K562 (cell line): ENCODE data around the gene R3HDM1. TPM values are rescaled to one million over a fixed set of nuclear protein-coding genes. Genes with fewer than 3 reads are reported as not detected.

ENCODE experiments used
- ATAC-seq: fragments of 200-7000 bp; cut with Tn5 transposase; 3 replicates; pipeline ENCODE4 v1.9.1; 2020; ENCODE audit warnings: moderate library complexity
- BruUV-seq: library from RNA; stranded (reverse); fragments of 400-500 nt; replicated peaks from 2 replicates; lab custom pipeline; 2021; lab: Mats Ljungman, UMichigan
- CTCF ChIA-PET: fragments of 300-600 bp; formaldehyde crosslinking; extraction: SDS; loops from one replicate; lab custom pipeline; 2021; ENCODE audit warnings: low intra/inter-chr PET ratio; lab: Yijun Ruan, JAX
- POLR2A ChIA-PET: fragments of 300-600, 350-650 bp; sonication (Branson Sonifier 250); formaldehyde crosslinking; extraction: SDS; loops from one replicate; lab custom pipeline; 2021; ENCODE audit warnings: antibody characterized with exemption, inconsistent platforms; lab: Yijun Ruan, JAX
- DNase-seq, 4 experiments: peaks; one replicate each; pipeline versions ENCODE4 v3.0.0 to v3.0.0-alpha.2; 2011 to 2018; ENCODE audit warnings: low spot score in 3 of 4, mixed read lengths in 3 of 4; ENCODE audit errors: extremely low read depth in 1 of 4
- FAIRE-seq: peaks from 2 replicates; lab custom pipeline; 2011; peaks lifted over from hg19 to GRCh38; lab: Jason Lieb, UNC
- H2AFZ ChIP-seq: 2 replicates; pipeline ENCODE4 v1.6.0; 2011; ENCODE audit warnings: low read depth, low read length, control low read depth, inconsistent platforms
- H3K27ac ChIP-seq: fragments of 200-600 bp; 3 replicates; pipeline ENCODE4 v1.8.0; 2011; ENCODE audit warnings: low read depth, mild to moderate bottlenecking, control low read depth, inconsistent platforms, low read length, moderate library complexity, mixed read lengths; ENCODE audit errors: extremely low read depth
- H3K27me3 ChIP-seq, 2 experiments: fragments of 300-600 bp in 1 of 2; 2 replicates in 1 of 2; 3 replicates in 1 of 2; pipeline versions ENCODE4 v1.6.0 to v1.8.0; 2011; ENCODE audit warnings: inconsistent platforms in 2 of 2, low read length in 2 of 2, mild to moderate bottlenecking in 1 of 2, mixed read lengths in 1 of 2, moderate library complexity in 1 of 2; ENCODE audit not compliant: control insufficient read depth in 2 of 2, insufficient read depth in 2 of 2
- H3K36me3 ChIP-seq: fragments of 300-600 bp; 3 replicates; pipeline ENCODE4 v1.8.0; 2011; ENCODE audit warnings: mild to moderate bottlenecking, low read length, inconsistent platforms; ENCODE audit not compliant: control insufficient read depth, insufficient read depth
- H3K4me1 ChIP-seq, 2 experiments: fragments of 200-600 bp in 1 of 2; replicated peaks in 1 of 2; 2 replicates in 1 of 2; 3 replicates in 1 of 2; pipeline versions ENCODE4 v1.5.1 to v1.8.0; 2011; ENCODE audit warnings: inconsistent platforms in 2 of 2, low read length in 2 of 2, mild to moderate bottlenecking in 1 of 2, mixed read lengths in 1 of 2, moderate library complexity in 1 of 2; ENCODE audit not compliant: control insufficient read depth in 2 of 2, insufficient read depth in 2 of 2
- H3K4me2 ChIP-seq: 2 replicates; pipeline ENCODE4 v1.6.1; 2011; ENCODE audit warnings: low read length, control low read depth, inconsistent platforms, mixed read lengths; ENCODE audit not compliant: insufficient read depth
- H3K4me3 ChIP-seq: fragments of 200-600 bp; sonication (generic), shearing (Covaris generic); 2 replicates; pipeline ENCODE4 v1.5.1; 2016; ENCODE audit warnings: control low read depth, inconsistent platforms
- H3K79me2 ChIP-seq: fragments of 200-600 bp; 3 replicates; pipeline ENCODE4 v1.8.0; 2011; ENCODE audit warnings: low read length, inconsistent platforms; ENCODE audit not compliant: control insufficient read depth, insufficient read depth
- H3K9ac ChIP-seq, 2 experiments: 2 replicates each; pipeline versions ENCODE4 v1.6.0 to v1.6.1; 2011; ENCODE audit warnings: low read depth in 2 of 2, low read length in 2 of 2, control low read depth in 1 of 2, inconsistent platforms in 1 of 2, mild to moderate bottlenecking in 1 of 2, mixed read lengths in 1 of 2; ENCODE audit not compliant: insufficient read depth in 1 of 2
- H3K9me1 ChIP-seq: one replicate; pipeline ENCODE4 v1.6.0; 2011; ENCODE audit warnings: inconsistent platforms, mild to moderate bottlenecking, low read length, moderate library complexity; ENCODE audit not compliant: control insufficient read depth, insufficient read depth
- H3K9me3 ChIP-seq: replicated peaks from 2 replicates; pipeline ENCODE4 v1.5.1; 2011; ENCODE audit warnings: low read depth, low read length, inconsistent platforms; ENCODE audit not compliant: control insufficient read depth, insufficient read depth
- H4K20me1 ChIP-seq: replicated peaks from 2 replicates; pipeline ENCODE4 v1.6.1; 2011; ENCODE audit warnings: low read length, inconsistent platforms, mixed read lengths; ENCODE audit not compliant: control insufficient read depth, insufficient read depth
- ARHGAP35 ChIP-seq: fragments of 450-650 bp; IDR thresholded peaks from 2 replicates; pipeline ENCODE4 v1.6.1; 2018; ENCODE audit not compliant: partially characterized antibody
- FOXA3 ChIP-seq, 2 experiments: fragments of 450-650 bp in 1 of 2; sonication (generic) in 1 of 2; formaldehyde crosslinking; IDR thresholded peaks in 1 of 2; conservative IDR thresholded peaks in 1 of 2; 2 replicates each; pipeline versions ENCODE4 v1.4.0 to v1.8.0; 2020 to 2022; ENCODE audit warnings: mild to moderate bottlenecking in 2 of 2, missing genetic modification reagents in 1 of 2
- SP1 ChIP-seq: sonication (generic); formaldehyde crosslinking; IDR thresholded peaks from 2 replicates; pipeline ENCODE4 v1.8.1; 2022; ENCODE audit warnings: mild to moderate bottlenecking, missing genetic modification reagents
- TCF3 ChIP-seq: sonication (generic); formaldehyde crosslinking; IDR thresholded peaks from 2 replicates; pipeline ENCODE4 v1.4.0; 2020; ENCODE audit warnings: mild to moderate bottlenecking, missing genetic modification reagents
- TRIM24 ChIP-seq, 2 experiments: fragments of 450-650 bp; IDR thresholded peaks; 2 replicates each; pipeline ENCODE4 v1.6.1; 2016
- WGBS: fragments of 100-300 bp; shearing (Covaris generic); methylation state at CpG from one replicate; pipeline ENCODE4 v1.1.6; 2016; ENCODE audit warnings: low coverage, mixed read lengths; ENCODE audit not compliant: insufficient coverage; ENCODE audit errors: missing lambda C conversion rate; 5-methylcytosine and 5-hydroxymethylcytosine counted together
- in situ Hi-C: fragments of 300-500 bp; cut with MboI; formaldehyde crosslinking; loops from 4 replicates; pipeline ENCODE4 v1.15.0; 2018; ENCODE audit warnings: inconsistent platforms, mixed read lengths
- intact Hi-C: fragments of 100-400 bp; cut with micrococcal nuclease; formaldehyde crosslinking; loops from 2 replicates; pipeline ENCODE4 v1.14.2; 2022
- polyA plus RNA-seq, 8 experiments: library from polyadenylated mRNA; depleted of rRNA in 4 of 8; stranded (reverse) in 5 of 8; unstranded in 3 of 8; fragments of >200 nt; fragmentation: Nextera tagmentation in 2 of 8; fragmentation: Illumina TruSeq in 1 of 8; extraction: Ambion mirVana in 2 of 8; extraction: Trizol in 1 of 8; gene quantifications; 2 replicates each; pipeline versions ENCODE4 v1.2.1 to v1.2.3, GENCODE V29; 2011 to 2014; ENCODE audit warnings: inconsistent platforms in 1 of 8, missing spikeins in 1 of 8
- total RNA-seq, 7 experiments: library from RNA; depleted of rRNA in 6 of 7; stranded (reverse); fragments of >200 nt in 6 of 7; fragmentation: Illumina TruSeq in 2 of 7; extraction: Trizol in 2 of 7; gene quantifications; 2 replicates each; pipeline versions ENCODE4 v1.2.1 to v1.2.3, GENCODE V29; 2011 to 2021; ENCODE audit warnings: low replicate concordance in 1 of 7
- TF ChIP-seq, protein P1 (sequence below), 2 experiments: fragments of 450-650 bp in 1 of 2; sonication (generic) in 1 of 2; formaldehyde crosslinking in 1 of 2; IDR thresholded peaks in 1 of 2; conservative IDR thresholded peaks in 1 of 2; 2 replicates each; pipeline versions ENCODE4 v1.6.1 to v1.8.1; 2016 to 2023; ENCODE audit warnings: mild to moderate bottlenecking in 2 of 2, moderate library complexity in 2 of 2, inconsistent platforms in 1 of 2, missing genetic modification reagents in 1 of 2

Gene R3HDM1
- total and polyA plus RNA-seq, 9 of the 15 experiments (the other 6 are each of a cell fraction or from before 2014, with no cell fraction given) = 12.4 to 89.4 (median 31.0) TPM

DNA sequence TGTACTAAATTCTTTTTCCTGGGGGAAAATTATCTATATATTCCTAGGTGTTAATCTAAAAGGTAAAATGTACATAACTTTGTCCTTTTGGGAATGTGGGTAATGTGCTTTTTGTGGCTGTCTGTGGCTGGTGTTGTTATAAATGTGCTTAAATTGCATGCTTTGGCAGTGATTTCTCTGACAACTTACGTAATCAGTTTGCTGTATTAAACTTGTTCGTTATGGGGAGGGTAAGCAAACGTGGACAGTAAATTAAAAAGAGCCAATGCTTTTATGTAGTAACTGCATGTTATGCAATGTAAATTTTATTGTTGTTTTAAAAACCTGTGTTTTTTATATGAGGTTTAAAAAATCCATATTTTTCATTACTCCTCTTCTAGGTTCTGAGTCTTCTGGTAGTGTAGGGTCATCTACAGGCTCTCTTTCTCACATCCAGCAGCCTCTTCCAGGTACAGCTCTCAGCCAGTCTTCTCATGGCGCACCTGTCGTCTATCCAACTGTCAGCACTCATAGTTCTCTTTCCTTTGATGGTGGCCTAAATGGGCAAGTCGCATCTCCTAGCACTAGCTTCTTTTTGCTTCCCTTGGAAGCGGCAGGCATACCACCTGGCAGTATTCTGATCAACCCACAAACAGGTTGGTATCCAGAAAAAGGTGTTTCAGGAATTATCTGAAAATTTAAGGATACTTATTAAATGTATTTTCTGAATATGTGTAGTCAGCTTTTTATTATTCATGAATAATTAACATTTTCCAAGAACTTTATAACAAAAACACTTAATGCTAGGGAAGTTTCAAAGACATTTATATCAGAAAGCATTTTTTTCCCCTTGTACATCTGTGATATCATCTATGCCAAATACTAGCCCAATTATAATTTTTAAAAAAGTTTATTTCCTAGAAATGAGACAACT, 110.1 kb downstream of the R3HDM1 start (continued):
- TF ChIP-seq TRIM24 (IDR thresholded peaks at IDR 0.05) = no peak
- TF ChIP-seq, all 486 proteins: peak for 2

- BruUV-seq = no TSS peak
- in situ Hi-C loops = no loop called here
- H3K4me3 ChIP-seq = no peak overlapping the region
- DNase-seq (no peak), FAIRE-seq (peak; percentile 6), ATAC-seq (no peak)
- WGBS = 71% methylated on average over 2 of the region's 2 CpGs
- H3K9me1 ChIP-seq = no peaks in the 10 kb centered on the region
- no peaks in the 10 kb centered on the region for H3K27me3 ChIP-seq
- no peak overlapping the region for H2AFZ ChIP-seq
- no peaks in the 10 kb centered on the region for H3K9me3 ChIP-seq
- POLR2A ChIA-PET = interaction anchor here (0.6 kb wide), 1 partner anchor 29 kb away, joined by 3 read pairs; no protein-coding TSS in a partner anchor
- peaks cover 47% of the 10 kb centered on the region; the same call in 2 of the 3 replicates for H3K36me3 ChIP-seq
- no peak for TF ChIP-seq SP1 (CRISPR knock-in tag)
- no peak for TF ChIP-seq ARHGAP35
- no peak for TF ChIP-seq FOXA3 (CRISPR knock-in tag; conservative IDR thresholded peaks at IDR 0.05 in 1 of 2, IDR thresholded peaks at IDR 0.05 in 1 of 2)
- TF ChIP-seq, protein P1, sequence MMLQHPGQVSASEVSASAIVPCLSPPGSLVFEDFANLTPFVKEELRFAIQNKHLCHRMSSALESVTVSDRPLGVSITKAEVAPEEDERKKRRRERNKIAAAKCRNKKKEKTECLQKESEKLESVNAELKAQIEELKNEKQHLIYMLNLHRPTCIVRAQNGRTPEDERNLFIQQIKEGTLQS (IDR thresholded peaks at IDR 0.05) = 0 out of 2 replicates have a peak, but pooled peaks have one; percentile 16
- TF ChIP-seq, protein P1 (CRISPR knock-in tag; conservative IDR thresholded peaks at IDR 0.05) = no peak
- no peak for TF ChIP-seq TCF3
- no peaks in the 10 kb centered on the region for H3K79me2 ChIP-seq
- intact Hi-C loops = no loop called here
- no peaks in the 10 kb centered on the region for H3K4me1 ChIP-seq
- no peak overlapping the region for H3K4me2 ChIP-seq
- no peak overlapping the region for H3K27ac ChIP-seq
- H3K9ac ChIP-seq = no peak overlapping the region
- no peaks in the 10 kb centered on the region for H4K20me1 ChIP-seq
- CTCF ChIA-PET = interaction anchor here (0.6 kb wide), 1 partner anchor 110 kb away, joined by 3 read pairs; no protein-coding TSS in a partner anchor
Measured at GRCh38 chr2:135647836-135648579, 116.7 kb downstream of the R3HDM1 start.
